GM12878 (cell line): ENCODE results near the gene DGKB. TPM values are rescaled to one million over a fixed set of nuclear protein-coding genes. Genes with fewer than 3 reads are reported as not detected.

Source experiments
- ATAC-seq: fragments of 200-7000 bp; cut with Tn5 transposase; 3 replicates; pipeline ENCODE4 v1.9.1; 2020; ENCODE audit warnings: mild to moderate bottlenecking, moderate library complexity
- BruUV-seq: library from RNA; stranded (reverse); fragments of 400-500 nt; replicated peaks from 2 replicates; lab custom pipeline; 2021; lab: Mats Ljungman, UMichigan
- CTCF ChIA-PET: fragments of 300-600 bp; sonication (Branson Sonifier 250); formaldehyde crosslinking; extraction: SDS; loops from one replicate; lab custom pipeline; 2021; ENCODE audit warnings: inconsistent platforms; lab: Yijun Ruan, JAX
- POLR2A ChIA-PET: fragments of 350-600 bp; formaldehyde crosslinking; extraction: SDS; loops from one replicate; lab custom pipeline; 2021; ENCODE audit warnings: inconsistent platforms; lab: Charles Lee
- RAD21 ChIA-PET: fragments of 300-600 bp; sonication (Branson Sonifier 250); formaldehyde crosslinking; loops from one replicate; lab custom pipeline; 2023; ENCODE audit warnings: antibody characterized with exemption; ENCODE audit not compliant: unreplicated experiment; lab: Charles Lee
- SMC1A ChIA-PET: fragments of 300-600 bp; sonication (Branson Sonifier 250); formaldehyde crosslinking; loops from one replicate; lab custom pipeline; 2023; ENCODE audit not compliant: unreplicated experiment, uncharacterized antibody; lab: Charles Lee
- DNase-seq: peaks from one replicate; pipeline ENCODE4 v3.0.0-alpha.2; 2011; ENCODE audit warnings: low read depth, low spot score
- FAIRE-seq: peaks from 3 replicates; lab custom pipeline; 2011; peaks lifted over from hg19 to GRCh38; lab: Jason Lieb, UNC
- H2AFZ ChIP-seq: 2 replicates; pipeline ENCODE4 v1.6.0; 2011; ENCODE audit warnings: low read depth, low read length, control low read depth; ENCODE audit not compliant: control insufficient read depth
- H3K27ac ChIP-seq: 2 replicates; pipeline ENCODE4 v1.5.1; 2011; ENCODE audit warnings: control low read depth; ENCODE audit not compliant: control insufficient read depth, insufficient read depth
- H3K27me3 ChIP-seq, 2 experiments: replicated peaks in 1 of 2; 2 replicates each; pipeline versions ENCODE4 v1.6.0 to v1.6.1; 2011; ENCODE audit warnings: low read length in 1 of 2; ENCODE audit not compliant: control insufficient read depth in 2 of 2, insufficient read depth in 2 of 2
- H3K36me3 ChIP-seq, 2 experiments: 2 replicates each; pipeline ENCODE4 v1.5.1; 2011; ENCODE audit warnings: low read length in 1 of 2; ENCODE audit not compliant: control insufficient read depth in 2 of 2, insufficient read depth in 2 of 2
- H3K4me1 ChIP-seq: 2 replicates; pipeline ENCODE4 v1.6.1; 2011; ENCODE audit warnings: mild to moderate bottlenecking, low read length, moderate library complexity, mixed read lengths; ENCODE audit not compliant: control insufficient read depth, insufficient read depth
- H3K4me2 ChIP-seq: 2 replicates; pipeline ENCODE4 v1.6.0; 2011; ENCODE audit warnings: control low read depth; ENCODE audit not compliant: control insufficient read depth, insufficient read depth
- H3K4me3 ChIP-seq: fragments of 200-600 bp; sonication (generic); 2 replicates; pipeline ENCODE4 v1.5.1; 2016
- H3K79me2 ChIP-seq: 2 replicates; pipeline ENCODE4 v1.6.0; 2011; ENCODE audit warnings: low read length; ENCODE audit not compliant: control insufficient read depth, insufficient read depth
- H3K9ac ChIP-seq: 2 replicates; pipeline ENCODE4 v1.8.0; 2011; ENCODE audit warnings: low read length, control low read depth, mixed read lengths; ENCODE audit not compliant: control insufficient read depth, insufficient read depth
- H3K9me3 ChIP-seq: replicated peaks from 3 replicates; pipeline ENCODE4 v1.5.1; 2011; ENCODE audit warnings: mild to moderate bottlenecking, low read length; ENCODE audit not compliant: control insufficient read depth, insufficient read depth
- H4K20me1 ChIP-seq: 2 replicates; pipeline ENCODE4 v1.6.0; 2011; ENCODE audit not compliant: control insufficient read depth, insufficient read depth
- NBN ChIP-seq: fragments of 450-650 bp; IDR thresholded peaks from 2 replicates; pipeline ENCODE4 v1.6.1; 2016
- NFYA ChIP-seq: IDR thresholded peaks from 2 replicates; pipeline ENCODE4 v1.6.1; 2011; ENCODE audit warnings: low read depth, mild to moderate bottlenecking, low read length, improper control_type of control experiment, borderline replicate concordance
- NRF1 ChIP-seq: conservative IDR thresholded peaks from 2 replicates; pipeline ENCODE4 v1.6.1; 2011; ENCODE audit warnings: mild to moderate bottlenecking, low read depth, low read length, improper control_type of control experiment
- SIX5 ChIP-seq: IDR thresholded peaks from 2 replicates; pipeline ENCODE4 v1.6.1; 2011; ENCODE audit warnings: mild to moderate bottlenecking, low read depth, low read length, moderate library complexity; ENCODE audit not compliant: severe bottlenecking
- YY1 ChIP-seq: IDR thresholded peaks from 2 replicates; pipeline ENCODE4 v1.6.1; 2011; ENCODE audit warnings: low read depth, mild to moderate bottlenecking, low read length
- WGBS: methylation state at CpG from one replicate; pipeline ENCODE4 v1.1.6; 2016; ENCODE audit warnings: low lambda C conversion rate; ENCODE audit not compliant: insufficient replicate concordance, insufficient coverage; ENCODE audit errors: missing lambda C conversion rate; 5-methylcytosine and 5-hydroxymethylcytosine counted together
- in situ Hi-C: fragments of 300-500 bp; cut with MboI; formaldehyde crosslinking; loops from 9 replicates; pipeline ENCODE4 v1.14.3; 2018; ENCODE audit warnings: mixed read lengths
- intact Hi-C: fragments of 100-400 bp; cut with micrococcal nuclease; formaldehyde crosslinking; loops from one replicate; pipeline ENCODE4 v1.14.2; 2022; ENCODE audit not compliant: unreplicated experiment
- polyA plus RNA-seq, 11 experiments: library from polyadenylated mRNA; depleted of rRNA in 4 of 11; unstranded in 6 of 11; stranded (reverse) in 5 of 11; fragments of >200 nt; fragmentation: Nextera tagmentation in 4 of 11; fragmentation: Illumina TruSeq in 1 of 11; extraction: Ambion mirVana in 4 of 11; extraction: Trizol in 1 of 11; gene quantifications; 1 replicate in 1 of 11; 2 replicates in 10 of 11; pipeline versions ENCODE4 v1.2.1 to v1.2.3, GENCODE V29; 2011 to 2016; ENCODE audit warnings: inconsistent platforms in 2 of 11, missing spikeins in 2 of 11, low read depth in 1 of 11
- total RNA-seq, 4 experiments: library from RNA; depleted of rRNA in 3 of 4; stranded (reverse); fragments of >200 nt in 3 of 4; fragmentation: Illumina TruSeq in 1 of 4; extraction: Trizol in 1 of 4; gene quantifications; 2 replicates each; pipeline versions ENCODE4 v1.2.1 to v1.2.3, GENCODE V29; 2013 to 2021
- TF ChIP-seq, protein P1 (sequence below): fragments of 450-650 bp; formaldehyde crosslinking; IDR thresholded peaks from 2 replicates; pipeline ENCODE4 v1.5.0; 2022; ENCODE audit warnings: mild to moderate bottlenecking, missing genetic modification characterization
- TF ChIP-seq, protein P2 (sequence below): fragments of 450-650 bp; IDR thresholded peaks from 2 replicates; pipeline ENCODE4 v1.6.1; 2018; ENCODE audit warnings: borderline replicate concordance, mild to moderate bottlenecking; ENCODE audit not compliant: partially characterized antibody

DGKB gene
- total and polyA plus RNA-seq, 10 of the 15 experiments (the other 5 are each of a cell fraction or from before 2014, with no cell fraction given): 0.02 to 0.10 (median 0.04) TPM; not detected in 6

- TF ChIP-seq, protein P1, sequence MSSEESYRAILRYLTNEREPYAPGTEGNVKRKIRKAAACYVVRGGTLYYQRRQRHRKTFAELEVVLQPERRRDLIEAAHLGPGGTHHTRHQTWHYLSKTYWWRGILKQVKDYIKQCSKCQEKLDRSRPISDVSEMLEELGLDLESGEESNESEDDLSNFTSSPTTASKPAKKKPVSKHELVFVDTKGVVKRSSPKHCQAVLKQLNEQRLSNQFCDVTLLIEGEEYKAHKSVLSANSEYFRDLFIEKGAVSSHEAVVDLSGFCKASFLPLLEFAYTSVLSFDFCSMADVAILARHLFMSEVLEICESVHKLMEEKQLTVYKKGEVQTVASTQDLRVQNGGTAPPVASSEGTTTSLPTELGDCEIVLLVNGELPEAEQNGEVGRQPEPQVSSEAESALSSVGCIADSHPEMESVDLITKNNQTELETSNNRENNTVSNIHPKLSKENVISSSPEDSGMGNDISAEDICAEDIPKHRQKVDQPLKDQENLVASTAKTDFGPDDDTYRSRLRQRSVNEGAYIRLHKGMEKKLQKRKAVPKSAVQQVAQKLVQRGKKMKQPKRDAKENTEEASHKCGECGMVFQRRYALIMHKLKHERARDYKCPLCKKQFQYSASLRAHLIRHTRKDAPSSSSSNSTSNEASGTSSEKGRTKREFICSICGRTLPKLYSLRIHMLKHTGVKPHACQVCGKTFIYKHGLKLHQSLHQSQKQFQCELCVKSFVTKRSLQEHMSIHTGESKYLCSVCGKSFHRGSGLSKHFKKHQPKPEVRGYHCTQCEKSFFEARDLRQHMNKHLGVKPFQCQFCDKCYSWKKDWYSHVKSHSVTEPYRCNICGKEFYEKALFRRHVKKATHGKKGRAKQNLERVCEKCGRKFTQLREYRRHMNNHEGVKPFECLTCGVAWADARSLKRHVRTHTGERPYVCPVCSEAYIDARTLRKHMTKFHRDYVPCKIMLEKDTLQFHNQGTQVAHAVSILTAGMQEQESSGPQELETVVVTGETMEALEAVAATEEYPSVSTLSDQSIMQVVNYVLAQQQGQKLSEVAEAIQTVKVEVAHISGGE: no peak
- TF ChIP-seq NRF1: no peak
- TF ChIP-seq, protein P2, sequence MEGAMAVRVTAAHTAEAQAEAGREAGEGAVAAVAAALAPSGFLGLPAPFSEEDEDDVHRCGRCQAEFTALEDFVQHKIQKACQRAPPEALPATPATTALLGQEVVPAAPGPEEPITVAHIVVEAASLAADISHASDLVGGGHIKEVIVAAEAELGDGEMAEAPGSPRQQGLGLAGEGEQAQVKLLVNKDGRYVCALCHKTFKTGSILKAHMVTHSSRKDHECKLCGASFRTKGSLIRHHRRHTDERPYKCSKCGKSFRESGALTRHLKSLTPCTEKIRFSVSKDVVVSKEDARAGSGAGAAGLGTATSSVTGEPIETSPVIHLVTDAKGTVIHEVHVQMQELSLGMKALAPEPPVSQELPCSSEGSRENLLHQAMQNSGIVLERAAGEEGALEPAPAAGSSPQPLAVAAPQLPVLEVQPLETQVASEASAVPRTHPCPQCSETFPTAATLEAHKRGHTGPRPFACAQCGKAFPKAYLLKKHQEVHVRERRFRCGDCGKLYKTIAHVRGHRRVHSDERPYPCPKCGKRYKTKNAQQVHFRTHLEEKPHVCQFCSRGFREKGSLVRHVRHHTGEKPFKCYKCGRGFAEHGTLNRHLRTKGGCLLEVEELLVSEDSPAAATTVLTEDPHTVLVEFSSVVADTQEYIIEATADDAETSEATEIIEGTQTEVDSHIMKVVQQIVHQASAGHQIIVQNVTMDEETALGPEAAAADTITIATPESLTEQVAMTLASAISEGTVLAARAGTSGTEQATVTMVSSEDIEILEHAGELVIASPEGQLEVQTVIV: no peak
- no peak for TF ChIP-seq NBN
- no peak for TF ChIP-seq SIX5
- TF ChIP-seq NFYA: no peak
- TF ChIP-seq, all 136 proteins: peak for 0
Observed at GRCh38 chr7:14144538-14144937, 758.0 kb downstream of the DGKB start (continued).

- in situ Hi-C loops: no loop called here
- no peak overlapping the region for H3K9ac ChIP-seq
- POLR2A ChIA-PET: no interaction called here
Observed at GRCh38 chr7:14144109-14144508, 758.4 kb downstream of the DGKB start.

More at GRCh38 chr7:14144109-14144508, 758.4 kb downstream of the DGKB start:
- ATAC-seq (no peak), FAIRE-seq (no peak)
- Histone ChIP-seq H3K79me2 (no peaks in the 10 kb centered on the region), H3K4me3 (no peak overlapping the region), H3K36me3 (no peaks in the 10 kb centered on the region)
- intact Hi-C loops: no loop called here
- CTCF ChIA-PET: interaction anchor here (0.7 kb wide), 1 partner anchor 48 kb away, joined by 3 read pairs; no protein-coding TSS in a partner anchor
- no peak for TF ChIP-seq YY1
- TF ChIP-seq, all 136 proteins: peak for 0
- Histone ChIP-seq H3K4me2 (no peak overlapping the region), H3K27me3 (no peaks in the 10 kb centered on the region), H3K4me1 (no peaks in the 10 kb centered on the region), H4K20me1 (no peaks in the 10 kb centered on the region), H3K27ac (no peak overlapping the region), H2AFZ (no peak overlapping the region), H3K9me3 (no peaks in the 10 kb centered on the region)
- ChIA-PET RAD21 (no interaction called here), SMC1A (interaction anchor here (1.8 kb wide), 1 partner anchor 19 kb away, joined by 3 read pairs; no protein-coding TSS in a partner anchor)
- BruUV-seq: no TSS peak
- 6% methylated on average over 1 of the region's 1 CpG for WGBS
- DNase-seq: no peak
